Body of pancreas (tissue), 4 donors: ENCODE results near the gene TEX50.

Experiments
- POLR2A ChIP-seq, 3 donors: fragments of 450-650 bp; IDR thresholded peaks; one replicate each; pipeline ENCODE4 v1.6.1; 2016; ENCODE audit warnings: antibody characterized with exemption in 3 of 3, mild to moderate bottlenecking in 2 of 3
- TF ChIP-seq, protein P1 (sequence below), 7 experiments: fragments of 450-650 bp in 4 of 7; fragments of 200-600 bp in 3 of 7; sonication (generic) in 3 of 7; IDR thresholded peaks; one replicate each; pipeline ENCODE4 v1.5.1; 2016 to 2019; ENCODE audit warnings: antibody characterized with exemption in 7 of 7

DNA sequence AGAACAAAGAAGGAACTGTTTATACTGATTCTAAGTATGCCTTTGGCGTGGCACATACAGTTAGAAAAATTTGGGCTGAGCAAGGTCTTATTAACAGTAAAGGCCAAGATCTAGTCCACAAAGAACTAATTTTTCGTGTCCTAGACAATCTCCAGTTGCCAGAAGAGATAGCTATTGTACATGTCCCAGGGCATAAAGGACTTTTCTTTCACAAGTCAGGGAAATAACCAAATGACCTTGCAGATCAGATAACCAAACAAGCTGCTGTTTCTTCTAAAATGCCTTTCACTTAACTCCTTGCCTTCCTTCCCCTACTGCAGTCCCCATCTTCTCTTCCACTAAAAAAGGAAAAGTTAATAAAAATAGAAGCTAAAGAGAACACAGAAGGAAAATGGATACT is 4.0 kb downstream of the TEX50 start:
- TF ChIP-seq, protein P1, sequence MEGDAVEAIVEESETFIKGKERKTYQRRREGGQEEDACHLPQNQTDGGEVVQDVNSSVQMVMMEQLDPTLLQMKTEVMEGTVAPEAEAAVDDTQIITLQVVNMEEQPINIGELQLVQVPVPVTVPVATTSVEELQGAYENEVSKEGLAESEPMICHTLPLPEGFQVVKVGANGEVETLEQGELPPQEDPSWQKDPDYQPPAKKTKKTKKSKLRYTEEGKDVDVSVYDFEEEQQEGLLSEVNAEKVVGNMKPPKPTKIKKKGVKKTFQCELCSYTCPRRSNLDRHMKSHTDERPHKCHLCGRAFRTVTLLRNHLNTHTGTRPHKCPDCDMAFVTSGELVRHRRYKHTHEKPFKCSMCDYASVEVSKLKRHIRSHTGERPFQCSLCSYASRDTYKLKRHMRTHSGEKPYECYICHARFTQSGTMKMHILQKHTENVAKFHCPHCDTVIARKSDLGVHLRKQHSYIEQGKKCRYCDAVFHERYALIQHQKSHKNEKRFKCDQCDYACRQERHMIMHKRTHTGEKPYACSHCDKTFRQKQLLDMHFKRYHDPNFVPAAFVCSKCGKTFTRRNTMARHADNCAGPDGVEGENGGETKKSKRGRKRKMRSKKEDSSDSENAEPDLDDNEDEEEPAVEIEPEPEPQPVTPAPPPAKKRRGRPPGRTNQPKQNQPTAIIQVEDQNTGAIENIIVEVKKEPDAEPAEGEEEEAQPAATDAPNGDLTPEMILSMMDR (IDR thresholded peaks at IDR 0.05) = no peak
- TF ChIP-seq POLR2A (IDR thresholded peaks at IDR 0.05) = no peak
